GM12891 (cell line): ENCODE measurements around the gene CLMP.

Experiments used
- POLR2A ChIP-seq: IDR thresholded peaks from 2 replicates; pipeline ENCODE4 v1.6.1; 2011; ENCODE audit warnings: low read depth, low read length, control low read depth
- POLR2AphosphoS5 ChIP-seq: IDR thresholded peaks from 2 replicates; pipeline ENCODE4 v1.6.1; 2011; ENCODE audit warnings: low read depth, low read length, control low read depth

DNA sequence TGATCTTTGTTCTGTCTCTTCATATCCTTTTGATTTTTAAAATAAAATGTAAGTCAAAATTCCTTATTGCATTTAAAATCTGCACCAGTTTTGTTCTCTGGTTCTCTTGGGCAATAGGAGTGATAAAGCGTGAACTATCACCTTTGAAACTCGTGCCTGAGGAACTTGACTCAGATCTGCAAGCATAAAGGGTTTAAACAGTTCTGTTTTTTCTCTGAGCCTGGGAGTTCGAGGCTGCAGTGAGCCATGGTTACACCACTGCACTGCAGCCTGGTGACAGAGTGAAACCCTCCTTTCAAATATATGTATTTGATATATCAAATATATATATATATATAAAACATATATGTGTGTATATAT is 38.9 kb upstream of the CLMP start:
- TF ChIP-seq POLR2A (no peak), POLR2AphosphoS5 (no peak)
